T-cell (primary cell): ENCODE results near the gene USP21. TPM values are rescaled to one million over a fixed set of nuclear protein-coding genes. Genes with fewer than 3 reads are reported as not detected.

Source experiments
- ATAC-seq, 4 experiments: fragments of 200-7000 bp in 3 of 4; fragments of 150-1000 bp in 1 of 4; cut with Tn5 transposase; replicated peaks in 1 of 4; 1 replicate in 3 of 4; 2 replicates in 1 of 4; pipeline ENCODE4 v1.10.0; 2021; ENCODE audit warnings: moderate library complexity in 3 of 4, mild to moderate bottlenecking in 2 of 4, moderate number of reproducible peaks in 1 of 4
- CTCF ChIA-PET, 2 donors: fragments of 300-600 bp; sonication (Branson Sonifier 250); formaldehyde crosslinking; loops; one replicate each; lab custom pipeline; 2022; ENCODE audit warnings: antibody characterized with exemption in 2 of 2; lab: Charles Lee
- POLR2A ChIA-PET, 2 donors: fragments of 300-600 bp; sonication (Branson Sonifier 250); formaldehyde crosslinking; loops; one replicate each; lab custom pipeline; 2022; ENCODE audit warnings: antibody characterized with exemption in 2 of 2; lab: Charles Lee
- DNase-seq, 35 experiments: peaks; one replicate each; pipeline versions ENCODE4 v3.0.0 to v3.0.0-alpha.2; 2013 to 2023
- H3K27ac ChIP-seq: one replicate; pipeline ENCODE4 v1.5.1; 2013; ENCODE audit warnings: low read length
- H3K27me3 ChIP-seq, 2 experiments: replicated peaks in 1 of 2; 1 replicate in 1 of 2; 2 replicates in 1 of 2; pipeline versions ENCODE4 v1.6.1 to v1.7.0; 2013; ENCODE audit warnings: low read length in 1 of 2, mixed read lengths in 1 of 2; ENCODE audit not compliant: control insufficient read depth in 2 of 2, insufficient read depth in 2 of 2; ENCODE audit errors: extremely low read depth in 1 of 2
- H3K36me3 ChIP-seq, 2 donors: 1 replicate in 1 of 2; 2 replicates in 1 of 2; pipeline versions ENCODE4 v1.6.1 to v1.7.0; 2013; ENCODE audit warnings: low read length in 1 of 2; ENCODE audit not compliant: control insufficient read depth in 2 of 2, insufficient read depth in 1 of 2; ENCODE audit errors: extremely low read depth in 1 of 2
- H3K4me1 ChIP-seq, 2 experiments: 1 replicate in 1 of 2; 2 replicates in 1 of 2; pipeline versions ENCODE4 v1.6.1 to v1.7.0; 2013; ENCODE audit warnings: low read length in 2 of 2, mixed read lengths in 1 of 2; ENCODE audit not compliant: insufficient read depth in 2 of 2, control insufficient read depth in 1 of 2; ENCODE audit errors: extremely low read depth in 1 of 2
- H3K4me3 ChIP-seq, 2 donors: 1 replicate in 1 of 2; 2 replicates in 1 of 2; pipeline versions ENCODE4 v1.5.1 to v1.7.0; 2013; ENCODE audit warnings: mild to moderate bottlenecking in 2 of 2, low read length in 1 of 2, moderate library complexity in 1 of 2; ENCODE audit not compliant: control insufficient read depth in 1 of 2; ENCODE audit errors: extremely low read depth in 1 of 2
- H3K9me3 ChIP-seq: 2 replicates; pipeline ENCODE4 v1.7.0; 2013
- H3K27ac Mint-ChIP-seq, 2 donors: one replicate each; pipeline ENCODE4 v1.8.0; 2020 to 2021; ENCODE audit warnings: mild to moderate bottlenecking in 2 of 2, mixed read lengths in 2 of 2
- H3K27me3 Mint-ChIP-seq, 2 donors: one replicate each; pipeline ENCODE4 v1.8.0; 2021 to 2022; ENCODE audit warnings: mixed read lengths in 2 of 2
- H3K36me3 Mint-ChIP-seq: one replicate; pipeline ENCODE4 v1.8.0; 2021; ENCODE audit warnings: mixed read lengths
- H3K4me1 Mint-ChIP-seq, 3 donors: one replicate each; pipeline ENCODE4 v1.8.0; 2020 to 2022; ENCODE audit warnings: mixed read lengths in 3 of 3, mild to moderate bottlenecking in 1 of 3
- H3K4me3 Mint-ChIP-seq, 3 donors: one replicate each; pipeline ENCODE4 v1.8.0; 2020 to 2022; ENCODE audit warnings: mild to moderate bottlenecking in 3 of 3, mixed read lengths in 3 of 3, moderate library complexity in 3 of 3
- H3K9me3 Mint-ChIP-seq, 3 donors: one replicate each; pipeline ENCODE4 v1.8.0; 2020 to 2022; ENCODE audit warnings: mixed read lengths in 3 of 3
- WGBS: methylation state at CpG from one replicate; pipeline ENCODE4 v1.1.5; 2013; ENCODE audit warnings: missing lambda C conversion rate; ENCODE audit not compliant: insufficient coverage; 5-methylcytosine and 5-hydroxymethylcytosine counted together
- total RNA-seq, 35 experiments: library from RNA in 6 of 35; stranded (reverse) in 6 of 35; fragments of 120-200 nt in 1 of 35; gene quantifications; one replicate each; pipeline versions ENCODE4 v1.2.1 to v1.2.4 and lab custom pipeline; 2013 to 2026

Gene USP21
- total RNA-seq, 5 donors from 2014 or later (not counting 1 experiment from before 2014, with no cell fraction given): 37.4 to 69.0 (median 59.5) TPM

- Mint-ChIP-seq H3K4me3 (no peak overlapping the region), H3K27me3 (no peaks in the 10 kb centered on the region), H3K36me3 (peaks cover 49% of the 10 kb centered on the region), H3K4me1 (peaks cover 51 to 60% (median 55%) of the 10 kb centered on the region in 3 donors), H3K27ac (peak overlapping the region in 1 of 2 donors; percentile 57), H3K9me3 (no peaks in the 10 kb centered on the region)
- Histone ChIP-seq H3K4me1 (peaks cover 10 to 34% of the 10 kb centered on the region in 2 experiments), H3K27ac (no peak overlapping the region), H3K9me3 (no peaks in the 10 kb centered on the region), H3K36me3 (peaks cover 26 to 71% of the 10 kb centered on the region in 2 donors), H3K4me3 (no peak overlapping the region), H3K27me3 (no peaks in the 10 kb centered on the region)
- no CpG with 5 or more reads among the region's 5 CpGs for WGBS
- ChIA-PET POLR2A (no interaction called here), CTCF (interaction anchor here in 1 of 2 donors (1.6 kb wide), 1 partner anchor 54 kb away, joined by 3 read pairs; the partner anchor contains the start of gene TOMM40L)
- no peak for DNase-seq
- ATAC-seq: no peak
Observed at GRCh38 chr1:161171191-161171590, 11.9 kb downstream of the USP21 start.

- DNase-seq: no peak
- Histone ChIP-seq H3K4me1 (peaks cover 13 to 35% of the 10 kb centered on the region in 2 experiments), H3K4me3 (no peak overlapping the region), H3K27ac (no peak overlapping the region), H3K36me3 (peaks cover 26 to 71% of the 10 kb centered on the region in 2 donors), H3K9me3 (no peaks in the 10 kb centered on the region), H3K27me3 (no peaks in the 10 kb centered on the region)
- ChIA-PET POLR2A (no interaction called here), CTCF (interaction anchor here in 1 of 2 donors (1.6 kb wide), 1 partner anchor 54 kb away, joined by 3 read pairs; the partner anchor contains the start of gene TOMM40L)
- no peak for ATAC-seq
- H3K27me3 Mint-ChIP-seq: no peaks in the 10 kb centered on the region
- H3K4me1 Mint-ChIP-seq: peaks cover 56 to 60% (median 57%) of the 10 kb centered on the region in 3 donors
- no peak overlapping the region for H3K27ac Mint-ChIP-seq
- peaks cover 51% of the 10 kb centered on the region for H3K36me3 Mint-ChIP-seq
- H3K4me3 Mint-ChIP-seq: no peak overlapping the region
- 79% methylated on average over 11 of the region's 12 CpGs for WGBS
- H3K9me3 Mint-ChIP-seq: no peaks in the 10 kb centered on the region
Observed at GRCh38 chr1:161171696-161172095, 12.4 kb downstream of the USP21 start.

DNA sequence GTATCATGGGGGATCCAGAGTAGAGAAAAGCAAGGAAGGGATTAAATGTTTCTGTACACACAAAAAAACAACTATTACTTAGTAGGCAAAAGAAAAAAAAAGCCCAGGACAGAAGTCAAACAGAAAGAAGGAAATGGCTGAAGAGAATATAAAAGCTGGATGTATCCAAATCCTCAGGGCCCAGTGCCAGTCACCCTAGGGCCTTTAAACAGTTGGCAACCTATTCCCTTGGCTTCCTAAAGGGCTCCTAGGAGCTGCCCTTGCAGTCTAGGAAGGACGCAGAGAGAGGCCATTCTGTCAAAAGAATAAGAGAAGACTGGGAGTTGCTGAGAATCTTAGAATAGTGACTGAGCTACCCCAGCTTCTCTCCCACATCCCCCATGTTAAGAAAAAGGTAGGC lies 13.0 kb downstream of the USP21 start:
- H3K27me3 Mint-ChIP-seq: no peaks in the 10 kb centered on the region
- Histone ChIP-seq H3K4me3 (no peak overlapping the region), H3K4me1 (peaks cover 8 to 32% of the 10 kb centered on the region in 2 experiments), H3K27me3 (no peaks in the 10 kb centered on the region), H3K9me3 (no peaks in the 10 kb centered on the region), H3K36me3 (peaks cover 26 to 71% of the 10 kb centered on the region in 2 donors), H3K27ac (no peak overlapping the region)
- CTCF ChIA-PET: interaction anchor here in 1 of 2 donors (1.6 kb wide), 1 partner anchor 53 kb away, joined by 3 read pairs; the partner anchor contains the start of gene TOMM40L
- DNase-seq (no peak), ATAC-seq (no peak)
- peaks cover 51% of the 10 kb centered on the region for H3K36me3 Mint-ChIP-seq
- POLR2A ChIA-PET: no interaction called here
- H3K27ac Mint-ChIP-seq: peak overlapping the region; percentile 72 to 80
- no peaks in the 10 kb centered on the region for H3K9me3 Mint-ChIP-seq
- H3K4me1 Mint-ChIP-seq: peaks cover 55 to 58% (median 56%) of the 10 kb centered on the region in 3 donors
- no peak overlapping the region for H3K4me3 Mint-ChIP-seq
- WGBS: no CpG with 5 or more reads among the region's 1 CpG

GRCh38 chr1:161172776-161173376 lies 13.6 kb downstream of the USP21 start:
- Histone ChIP-seq H3K4me3 (no peak overlapping the region), H3K27ac (no peak overlapping the region), H3K9me3 (no peaks in the 10 kb centered on the region), H3K27me3 (no peaks in the 10 kb centered on the region), H3K4me1 (peaks cover 8 to 33% of the 10 kb centered on the region in 2 experiments), H3K36me3 (peaks cover 26 to 71% of the 10 kb centered on the region in 2 donors)
- ATAC-seq: no peak
- peaks cover 51% of the 10 kb centered on the region for H3K36me3 Mint-ChIP-seq
- DNase-seq: no peak
- no peak overlapping the region for H3K4me3 Mint-ChIP-seq
- WGBS: 100% methylated on average over 1 of the region's 4 CpGs
- ChIA-PET CTCF (interaction anchor here in 1 of 2 donors (1.6 kb wide), 1 partner anchor 53 kb away, joined by 3 read pairs; the partner anchor contains the start of gene TOMM40L), POLR2A (interaction anchor here in 1 of 2 donors (0.5 kb wide), 1 partner anchor 405 kb away, joined by 3 read pairs; no protein-coding TSS in a partner anchor)
- H3K4me1 Mint-ChIP-seq: peaks cover 57 to 61% (median 59%) of the 10 kb centered on the region in 3 donors
- no peaks in the 10 kb centered on the region for H3K9me3 Mint-ChIP-seq
- H3K27ac Mint-ChIP-seq: peak overlapping the region; percentile 72 to 80
- H3K27me3 Mint-ChIP-seq: no peaks in the 10 kb centered on the region

DNA sequence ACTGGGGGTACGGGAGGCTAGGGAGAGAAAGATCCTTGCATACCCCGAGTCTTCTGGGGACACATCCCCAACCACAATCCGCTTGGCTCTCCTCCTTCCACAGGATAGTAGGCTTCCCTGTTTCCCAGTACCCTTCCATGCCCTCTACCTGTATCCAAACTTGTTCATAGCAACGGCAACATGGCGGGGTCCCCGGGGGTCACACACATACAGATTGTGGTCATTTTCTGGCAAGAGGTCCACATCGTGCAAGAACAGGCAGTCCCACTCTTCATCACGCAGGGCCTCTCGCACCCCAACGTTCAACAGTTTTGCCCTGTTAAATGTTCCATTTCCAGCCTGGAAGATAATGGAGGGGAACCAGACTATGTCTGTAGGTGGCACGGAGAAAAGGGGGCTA lies 14.4 kb downstream of the USP21 start:
- ChIA-PET POLR2A (no interaction called here), CTCF (interaction anchor here in 1 of 2 donors (0.7 kb wide), 1 partner anchor 8 kb away, joined by 3 read pairs; the partner anchor contains the start of gene PPOX)
- ATAC-seq: no peak
- no peak overlapping the region for H3K27ac ChIP-seq
- no peak overlapping the region for H3K4me3 ChIP-seq
- H3K4me3 Mint-ChIP-seq: no peak overlapping the region
- H3K27ac Mint-ChIP-seq: peak overlapping the region in 1 of 2 donors; percentile 48
- H3K4me1 Mint-ChIP-seq: peaks cover 57 to 67% (median 61%) of the 10 kb centered on the region in 3 donors
- no peak for DNase-seq
- H3K36me3 ChIP-seq: peaks cover 21 to 66% of the 10 kb centered on the region in 2 donors
- no peaks in the 10 kb centered on the region for H3K9me3 Mint-ChIP-seq
- WGBS: 94% methylated on average over 9 of the region's 11 CpGs
- no peaks in the 10 kb centered on the region for H3K27me3 Mint-ChIP-seq
- H3K27me3 ChIP-seq: no peaks in the 10 kb centered on the region
- peaks cover 8 to 33% of the 10 kb centered on the region in 2 experiments for H3K4me1 ChIP-seq
- no peaks in the 10 kb centered on the region for H3K9me3 ChIP-seq
- H3K36me3 Mint-ChIP-seq: peaks cover 51% of the 10 kb centered on the region

GRCh38 chr1:161174911-161175310 lies 15.6 kb downstream of the USP21 start:
- DNase-seq: no peak
- Histone ChIP-seq H3K27ac (no peak overlapping the region), H3K27me3 (no peaks in the 10 kb centered on the region), H3K36me3 (peaks cover 16 to 56% of the 10 kb centered on the region in 2 donors), H3K4me1 (peaks cover 8 to 38% of the 10 kb centered on the region in 2 experiments), H3K4me3 (no peak overlapping the region), H3K9me3 (no peaks in the 10 kb centered on the region)
- no peaks in the 10 kb centered on the region for H3K27me3 Mint-ChIP-seq
- peaks cover 47% of the 10 kb centered on the region for H3K36me3 Mint-ChIP-seq
- ATAC-seq: no peak
- over 99% methylated on average over 10 of the region's 11 CpGs for WGBS
- peaks cover 57 to 70% (median 61%) of the 10 kb centered on the region in 3 donors for H3K4me1 Mint-ChIP-seq
- ChIA-PET CTCF (no interaction called here), POLR2A (interaction anchor here (0.6 to 0.7 kb wide), 2 partner anchors 28 to 154 kb away, joined by 3 to 4 read pairs; partner anchors contain the start of gene F11R (in 1 of the 2))
- no peaks in the 10 kb centered on the region for H3K9me3 Mint-ChIP-seq
- peak overlapping the region; percentile 62 to 99 for H3K27ac Mint-ChIP-seq
- H3K4me3 Mint-ChIP-seq: peak overlapping the region; percentile 44 to 99 (median 91)
